ENCODE results near the gene NOC3L.

DNA sequence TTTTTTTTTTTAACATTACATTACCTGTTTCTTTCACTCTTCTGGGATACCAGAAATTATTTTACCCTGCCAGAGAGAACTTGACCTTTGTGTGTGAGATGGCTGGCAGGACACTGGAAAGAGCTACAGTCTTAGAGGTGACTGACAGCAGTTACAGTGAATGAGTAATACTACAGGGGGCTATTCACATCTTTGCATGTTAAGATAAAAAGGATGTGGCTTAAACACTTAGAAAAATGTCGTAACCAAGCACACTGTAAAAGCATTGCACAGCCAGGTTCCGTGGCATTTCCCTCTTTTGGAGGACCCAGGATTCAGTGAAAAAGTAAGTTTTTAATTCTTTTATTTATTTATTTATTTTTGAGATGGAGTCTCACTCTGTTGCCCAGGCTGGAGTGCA is 20.8 kb upstream of the NOC3L start:
- TF ChIP-seq, protein P1, sequence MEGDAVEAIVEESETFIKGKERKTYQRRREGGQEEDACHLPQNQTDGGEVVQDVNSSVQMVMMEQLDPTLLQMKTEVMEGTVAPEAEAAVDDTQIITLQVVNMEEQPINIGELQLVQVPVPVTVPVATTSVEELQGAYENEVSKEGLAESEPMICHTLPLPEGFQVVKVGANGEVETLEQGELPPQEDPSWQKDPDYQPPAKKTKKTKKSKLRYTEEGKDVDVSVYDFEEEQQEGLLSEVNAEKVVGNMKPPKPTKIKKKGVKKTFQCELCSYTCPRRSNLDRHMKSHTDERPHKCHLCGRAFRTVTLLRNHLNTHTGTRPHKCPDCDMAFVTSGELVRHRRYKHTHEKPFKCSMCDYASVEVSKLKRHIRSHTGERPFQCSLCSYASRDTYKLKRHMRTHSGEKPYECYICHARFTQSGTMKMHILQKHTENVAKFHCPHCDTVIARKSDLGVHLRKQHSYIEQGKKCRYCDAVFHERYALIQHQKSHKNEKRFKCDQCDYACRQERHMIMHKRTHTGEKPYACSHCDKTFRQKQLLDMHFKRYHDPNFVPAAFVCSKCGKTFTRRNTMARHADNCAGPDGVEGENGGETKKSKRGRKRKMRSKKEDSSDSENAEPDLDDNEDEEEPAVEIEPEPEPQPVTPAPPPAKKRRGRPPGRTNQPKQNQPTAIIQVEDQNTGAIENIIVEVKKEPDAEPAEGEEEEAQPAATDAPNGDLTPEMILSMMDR (conservative IDR thresholded peaks at IDR 0.05; ENCODE audit: low read length): no peak
- no peak for TF ChIP-seq EZH2phosphoT487 (IDR thresholded peaks at IDR 0.05; ENCODE audit: borderline replicate concordance, low read depth, low read length)
